Duodenal mucosa (tissue), 2 donors: Measurements from ENCODE around the gene LHFPL3.

Experiments used
- H3K27ac ChIP-seq: one replicate; pipeline ENCODE4 v1.7.0; 2013; ENCODE audit warnings: low read depth, low read length
- H3K27me3 ChIP-seq, 2 donors: one replicate each; pipeline ENCODE4 v1.7.0; 2013; ENCODE audit warnings: low read length in 2 of 2, control low read depth in 1 of 2; ENCODE audit not compliant: insufficient read depth in 2 of 2, control insufficient read depth in 1 of 2
- H3K36me3 ChIP-seq, 2 donors: one replicate each; pipeline ENCODE4 v1.7.0; 2013; ENCODE audit warnings: low read length in 2 of 2, control low read depth in 1 of 2; ENCODE audit not compliant: insufficient read depth in 2 of 2, control insufficient read depth in 1 of 2
- H3K4me1 ChIP-seq, 2 donors: one replicate each; pipeline ENCODE4 v1.7.0; 2013; ENCODE audit warnings: low read length in 2 of 2, control low read depth in 1 of 2; ENCODE audit not compliant: insufficient read depth in 2 of 2, control insufficient read depth in 1 of 2
- H3K4me3 ChIP-seq, 2 donors: one replicate each; pipeline ENCODE4 v1.7.0; 2013; ENCODE audit warnings: low read length in 2 of 2, low read depth in 1 of 2
- H3K9ac ChIP-seq, 2 donors: one replicate each; pipeline ENCODE4 v1.7.0; 2013; ENCODE audit warnings: low read length in 2 of 2, low read depth in 1 of 2
- H3K9me3 ChIP-seq, 2 donors: one replicate each; pipeline ENCODE4 v1.7.0; 2013; ENCODE audit warnings: low read length in 2 of 2, control low read depth in 1 of 2; ENCODE audit not compliant: control insufficient read depth in 1 of 2

LHFPL3 gene

GRCh38 chr7:104627516-104627915 lies 299.1 kb downstream of the LHFPL3 start:
- Histone ChIP-seq H3K9ac (no peak overlapping the region), H3K36me3 (no peaks in the 10 kb centered on the region), H3K27ac (no peak overlapping the region), H3K9me3 (no peaks in the 10 kb centered on the region), H3K4me1 (no peaks in the 10 kb centered on the region), H3K4me3 (no peak overlapping the region), H3K27me3 (no peaks in the 10 kb centered on the region)

- H3K4me3 ChIP-seq = no peak overlapping the region
- H3K4me1 ChIP-seq = no peaks in the 10 kb centered on the region
- no peaks in the 10 kb centered on the region for H3K9me3 ChIP-seq
- H3K27me3 ChIP-seq = no peaks in the 10 kb centered on the region
- no peaks in the 10 kb centered on the region for H3K36me3 ChIP-seq
- H3K9ac ChIP-seq = no peak overlapping the region
- H3K27ac ChIP-seq = no peak overlapping the region
Measured at GRCh38 chr7:104628017-104628416, 299.6 kb downstream of the LHFPL3 start.

GRCh38 chr7:104629408-104629807 lies 301.0 kb downstream of the LHFPL3 start:
- H3K27me3 ChIP-seq = no peaks in the 10 kb centered on the region
- H3K36me3 ChIP-seq = no peaks in the 10 kb centered on the region
- H3K9ac ChIP-seq = no peak overlapping the region
- H3K27ac ChIP-seq = no peak overlapping the region
- no peaks in the 10 kb centered on the region for H3K9me3 ChIP-seq
- no peaks in the 10 kb centered on the region for H3K4me1 ChIP-seq
- no peak overlapping the region for H3K4me3 ChIP-seq

GRCh38 chr7:104640506-104640905 lies 312.1 kb downstream of the LHFPL3 start:
- Histone ChIP-seq H3K4me3 (no peak overlapping the region), H3K9ac (no peak overlapping the region), H3K36me3 (no peaks in the 10 kb centered on the region), H3K27me3 (no peaks in the 10 kb centered on the region), H3K9me3 (no peaks in the 10 kb centered on the region), H3K4me1 (no peaks in the 10 kb centered on the region), H3K27ac (no peak overlapping the region)

GRCh38 chr7:104642560-104642959 lies 314.2 kb downstream of the LHFPL3 start:
- Histone ChIP-seq H3K4me1 (no peaks in the 10 kb centered on the region), H3K36me3 (no peaks in the 10 kb centered on the region), H3K27ac (no peak overlapping the region), H3K4me3 (no peak overlapping the region), H3K9me3 (no peaks in the 10 kb centered on the region), H3K27me3 (no peaks in the 10 kb centered on the region), H3K9ac (no peak overlapping the region)

GRCh38 chr7:104643587-104644217 lies 315.3 kb downstream of the LHFPL3 start:
- Histone ChIP-seq H3K27ac (no peak overlapping the region), H3K9ac (no peak overlapping the region), H3K36me3 (no peaks in the 10 kb centered on the region), H3K9me3 (no peaks in the 10 kb centered on the region), H3K4me1 (no peaks in the 10 kb centered on the region), H3K4me3 (no peak overlapping the region), H3K27me3 (no peaks in the 10 kb centered on the region)

- Histone ChIP-seq H3K36me3 (no peaks in the 10 kb centered on the region), H3K27ac (no peak overlapping the region)
Measured at GRCh38 chr7:104650991-104651640, 322.7 kb downstream of the LHFPL3 start.

GRCh38 chr7:104652434-104652833 lies 324.0 kb downstream of the LHFPL3 start:
- Histone ChIP-seq H3K36me3 (no peaks in the 10 kb centered on the region), H3K4me1 (no peaks in the 10 kb centered on the region), H3K4me3 (no peak overlapping the region), H3K27ac (no peak overlapping the region), H3K9me3 (no peaks in the 10 kb centered on the region), H3K9ac (no peak overlapping the region), H3K27me3 (no peaks in the 10 kb centered on the region)

More at GRCh38 chr7:104650991-104651640, 322.7 kb downstream of the LHFPL3 start:
- Histone ChIP-seq H3K9me3 (no peaks in the 10 kb centered on the region), H3K9ac (no peak overlapping the region), H3K4me3 (no peak overlapping the region), H3K27me3 (no peaks in the 10 kb centered on the region), H3K4me1 (no peaks in the 10 kb centered on the region)

GRCh38 chr7:104652865-104653264 lies 324.5 kb downstream of the LHFPL3 start:
- no peaks in the 10 kb centered on the region for H3K4me1 ChIP-seq
- H3K9me3 ChIP-seq = no peaks in the 10 kb centered on the region
- no peak overlapping the region for H3K4me3 ChIP-seq
- H3K27ac ChIP-seq = no peak overlapping the region
- no peaks in the 10 kb centered on the region for H3K36me3 ChIP-seq
- no peaks in the 10 kb centered on the region for H3K27me3 ChIP-seq
- H3K9ac ChIP-seq = no peak overlapping the region

GRCh38 chr7:104653825-104654401 lies 325.5 kb downstream of the LHFPL3 start:
- H3K4me3 ChIP-seq = no peak overlapping the region
- H3K9me3 ChIP-seq = no peaks in the 10 kb centered on the region
- no peak overlapping the region for H3K27ac ChIP-seq
- H3K4me1 ChIP-seq = no peaks in the 10 kb centered on the region
- H3K27me3 ChIP-seq = no peaks in the 10 kb centered on the region
- no peak overlapping the region for H3K9ac ChIP-seq
- H3K36me3 ChIP-seq = no peaks in the 10 kb centered on the region
